H9 (cell line): ENCODE data around the gene IPO13. TPM values are rescaled to one million over a fixed set of nuclear protein-coding genes. Genes with fewer than 3 reads are reported as not detected.

ENCODE experiments used
- DNase-seq: peaks from one replicate; pipeline ENCODE4 v3.0.0-alpha.2; 2017
- H2AFZ ChIP-seq: one replicate; pipeline ENCODE4 v1.6.1; 2013; ENCODE audit warnings: mild to moderate bottlenecking, low read length, control low read depth, moderate library complexity
- H2AK5ac ChIP-seq: 2 replicates; pipeline ENCODE4 v1.6.1; 2013; ENCODE audit warnings: low read length, control low read depth, mixed read lengths; ENCODE audit not compliant: insufficient read length
- H2BK120ac ChIP-seq: one replicate; pipeline ENCODE4 v1.6.1; 2013; ENCODE audit warnings: low read depth, mild to moderate bottlenecking, low read length, control low read depth, inconsistent platforms; ENCODE audit not compliant: poor library complexity, severe bottlenecking
- H2BK12ac ChIP-seq: 2 replicates; pipeline ENCODE4 v1.6.1; 2013; ENCODE audit warnings: low read length, control low read depth, mixed read lengths, low read depth; ENCODE audit not compliant: insufficient read length
- H2BK15ac ChIP-seq: 2 replicates; pipeline ENCODE4 v1.6.1; 2013; ENCODE audit warnings: low read depth, low read length, control low read depth
- H2BK20ac ChIP-seq: one replicate; pipeline ENCODE4 v1.6.1; 2013; ENCODE audit warnings: low read depth, mild to moderate bottlenecking, low read length, control low read depth, inconsistent platforms; ENCODE audit not compliant: poor library complexity, severe bottlenecking
- H2BK5ac ChIP-seq: 2 replicates; pipeline ENCODE4 v1.6.1; 2013; ENCODE audit warnings: low read length, control low read depth, mixed read lengths; ENCODE audit not compliant: insufficient read length
- H3K14ac ChIP-seq: 2 replicates; pipeline ENCODE4 v1.6.1; 2013; ENCODE audit warnings: low read length, control low read depth; ENCODE audit not compliant: insufficient read depth
- H3K18ac ChIP-seq: 2 replicates; pipeline ENCODE4 v1.6.1; 2013; ENCODE audit warnings: low read depth, mild to moderate bottlenecking, mixed read lengths, low read length, control low read depth; ENCODE audit not compliant: insufficient read length
- H3K23ac ChIP-seq: 2 replicates; pipeline ENCODE4 v1.6.1; 2013; ENCODE audit warnings: low read length, control low read depth, mixed read lengths, low read depth; ENCODE audit not compliant: insufficient read length
- H3K23me2 ChIP-seq: 2 replicates; pipeline ENCODE4 v1.6.1; 2013; ENCODE audit warnings: low read depth, mild to moderate bottlenecking, mixed read lengths, low read length, control low read depth; ENCODE audit not compliant: insufficient read length, poor library complexity, severe bottlenecking
- H3K27ac ChIP-seq: 2 replicates; pipeline ENCODE4 v1.5.1; 2013; ENCODE audit warnings: low read length, control low read depth, mixed read lengths, low read depth; ENCODE audit not compliant: insufficient read length
- H3K27me3 ChIP-seq: 2 replicates; pipeline ENCODE4 v1.6.1; 2013; ENCODE audit warnings: low read length, control low read depth, inconsistent platforms; ENCODE audit not compliant: insufficient read depth
- H3K4ac ChIP-seq: 2 replicates; pipeline ENCODE4 v1.6.1; 2013; ENCODE audit warnings: low read depth, mild to moderate bottlenecking, control low read depth, inconsistent platforms, low read length, moderate library complexity
- H3K4me1 ChIP-seq: 2 replicates; pipeline ENCODE4 v1.6.1; 2013; ENCODE audit warnings: low read length, control low read depth, inconsistent platforms; ENCODE audit not compliant: insufficient read depth
- H3K4me2 ChIP-seq: 2 replicates; pipeline ENCODE4 v1.6.1; 2013; ENCODE audit warnings: low read length, control low read depth, mixed read lengths; ENCODE audit not compliant: insufficient read length, insufficient read depth
- H3K56ac ChIP-seq: 2 replicates; pipeline ENCODE4 v1.6.1; 2013; ENCODE audit warnings: low read depth, mild to moderate bottlenecking, mixed read lengths, low read length, control low read depth; ENCODE audit not compliant: insufficient read length
- H3K79me1 ChIP-seq: 2 replicates; pipeline ENCODE4 v1.6.1; 2013; ENCODE audit warnings: low read depth, mild to moderate bottlenecking, moderate library complexity, low read length, control low read depth, inconsistent platforms; ENCODE audit not compliant: insufficient read depth, poor library complexity, severe bottlenecking
- H3K79me2 ChIP-seq: 2 replicates; pipeline ENCODE4 v1.6.1; 2013; ENCODE audit warnings: low read length, control low read depth, inconsistent platforms; ENCODE audit not compliant: insufficient read depth
- H3K9ac ChIP-seq: 2 replicates; pipeline ENCODE4 v1.6.1; 2013; ENCODE audit warnings: low read length, control low read depth, mixed read lengths; ENCODE audit not compliant: insufficient read length; ENCODE audit errors: extremely low read depth
- H3K9me3 ChIP-seq: one replicate; pipeline ENCODE4 v1.6.1; 2013; ENCODE audit warnings: low read depth, low read length, inconsistent platforms; ENCODE audit not compliant: control insufficient read depth
- H3T11ph ChIP-seq: one replicate; pipeline ENCODE4 v1.6.1; 2013; ENCODE audit warnings: mild to moderate bottlenecking, low read length, control low read depth, inconsistent platforms
- H4K20me1 ChIP-seq: one replicate; pipeline ENCODE4 v1.6.1; 2013; ENCODE audit not compliant: control insufficient read depth, insufficient read length, insufficient read depth
- H4K5ac ChIP-seq: 2 replicates; pipeline ENCODE4 v1.6.1; 2013; ENCODE audit warnings: low read depth, mild to moderate bottlenecking, mixed read lengths, low read length, control low read depth; ENCODE audit not compliant: insufficient read length
- H4K8ac ChIP-seq: replicated peaks from 2 replicates; pipeline ENCODE4 v1.6.1; 2013; ENCODE audit warnings: low read length, control low read depth, mixed read lengths, low read depth; ENCODE audit not compliant: insufficient read length
- H4K91ac ChIP-seq: 2 replicates; pipeline ENCODE4 v1.6.1; 2013; ENCODE audit warnings: low read depth, mild to moderate bottlenecking, moderate library complexity, mixed read lengths, low read length, control low read depth; ENCODE audit not compliant: insufficient read length
- H3K27ac Mint-ChIP-seq, 3 experiments: 2 replicates in 2 of 3; 3 replicates in 1 of 3; pipeline ENCODE4 v1.8.0; 2020 to 2021; ENCODE audit warnings: mixed read lengths in 3 of 3, mild to moderate bottlenecking in 1 of 3, moderate library complexity in 1 of 3
- H3K27me3 Mint-ChIP-seq: 2 replicates; pipeline ENCODE4 v1.8.0; 2021; ENCODE audit warnings: low read depth, mild to moderate bottlenecking, moderate library complexity, mixed read lengths
- H3K36me3 Mint-ChIP-seq, 3 experiments: 2 replicates in 2 of 3; 3 replicates in 1 of 3; pipeline ENCODE4 v1.8.0; 2020 to 2021; ENCODE audit warnings: low read depth in 3 of 3, mixed read lengths in 3 of 3; ENCODE audit not compliant: insufficient read depth in 1 of 3
- H3K4me1 Mint-ChIP-seq, 2 experiments: 2 replicates each; pipeline ENCODE4 v1.8.0; 2020; ENCODE audit warnings: mixed read lengths in 2 of 2
- H3K4me3 Mint-ChIP-seq, 2 experiments: 2 replicates in 1 of 2; 3 replicates in 1 of 2; pipeline ENCODE4 v1.8.0; 2020 to 2021; ENCODE audit warnings: mild to moderate bottlenecking in 2 of 2, mixed read lengths in 2 of 2, moderate library complexity in 1 of 2
- H3K9me3 Mint-ChIP-seq, 2 experiments: 2 replicates in 1 of 2; 3 replicates in 1 of 2; pipeline ENCODE4 v1.8.0; 2020; ENCODE audit warnings: mild to moderate bottlenecking in 2 of 2, mixed read lengths in 2 of 2, moderate library complexity in 1 of 2
- CTCF ChIP-seq: fragments of 200-600 bp; sonication (generic); conservative IDR thresholded peaks from 3 replicates; pipeline ENCODE4 v1.8.0; 2021; ENCODE audit warnings: antibody characterized with exemption, mild to moderate bottlenecking
- WGBS: extraction: QIAGEN DNeasy Blood & Tissue Kit; methylation state at CpG from one replicate; pipeline ENCODE4 v1.1.7; 2013; ENCODE audit warnings: missing lambda C conversion rate, low lambda C conversion rate, mixed read lengths; ENCODE audit not compliant: insufficient read length; ENCODE audit errors: extremely low coverage; 5-methylcytosine and 5-hydroxymethylcytosine counted together
- total RNA-seq: library from RNA; stranded (reverse); gene quantifications from 2 replicates; pipeline ENCODE4 v1.2.1, GENCODE V29; 2021

IPO13 gene
- total RNA-seq, 1 experiment from 2014 or later, result 24.5 TPM

GRCh38 chr1:43982241-43982640, 35.5 kb downstream of the IPO13 start:
- Histone ChIP-seq H4K91ac (no peak overlapping the region), H3K27me3 (no peaks in the 10 kb centered on the region), H3K27ac (no peak overlapping the region), H3K9me3 (no peaks in the 10 kb centered on the region), H3K4me2 (no peak overlapping the region), H2BK12ac (no peak overlapping the region), H3K23me2 (peaks cover 10% of the 10 kb centered on the region), H3K4me1 (peaks cover 3% of the 10 kb centered on the region; the same call in 1 of the 2 replicates), H3K79me2 (no peaks in the 10 kb centered on the region; the same call in 1 of the 2 replicates), H2BK5ac (no peak overlapping the region), H3K23ac (no peak overlapping the region), H3K56ac (no peak overlapping the region), H4K5ac (no peak overlapping the region), H2AFZ (no peak overlapping the region), H2BK20ac (no peak overlapping the region), H4K8ac (no peak overlapping the region), H3T11ph (no peak overlapping the region), H2BK120ac (no peak overlapping the region), H2AK5ac (no peak overlapping the region), H3K18ac (no peak overlapping the region), H3K14ac (no peak overlapping the region), H4K20me1 (no peaks in the 10 kb centered on the region), H3K9ac (no peak overlapping the region), H2BK15ac (no peak overlapping the region), H3K4ac (no peak overlapping the region), H3K79me1 (no peaks in the 10 kb centered on the region)
- no CpG with 5 or more reads among the region's 8 CpGs for WGBS
- DNase-seq, result no peak
- Mint-ChIP-seq H3K36me3 (peaks cover 21 to 60% (median 58%) of the 10 kb centered on the region in 3 experiments; a peak in 6 of 7 replicates), H3K4me3 (no peak overlapping the region), H3K4me1 (peaks cover 20 to 23% of the 10 kb centered on the region in 2 experiments), H3K27me3 (no peaks in the 10 kb centered on the region), H3K9me3 (no peaks in the 10 kb centered on the region; a peak in 1 of 5 replicates), H3K27ac (no peak overlapping the region)
- no peak for TF ChIP-seq CTCF
